HG03520 (cell line): Measurements from ENCODE around the gene SULT1C4.
"Not testable (repeated sequence)": the region's sequence is repeated elsewhere in the genome, so short reads cannot be mapped to it uniquely, and the experiment has no call there.

Source experiments
- ATAC-seq: cut with Tn5 transposase; IDR thresholded peaks from one replicate; pipeline ENCODE4 v1.9.1; 2021; ENCODE audit warnings: mild to moderate bottlenecking, moderate library complexity; ENCODE audit not compliant: unreplicated experiment

SULT1C4 gene

GRCh38 chr2:108412995-108413710 is 35.4 kb downstream of the SULT1C4 start:
- ATAC-seq, result no peak

DNA sequence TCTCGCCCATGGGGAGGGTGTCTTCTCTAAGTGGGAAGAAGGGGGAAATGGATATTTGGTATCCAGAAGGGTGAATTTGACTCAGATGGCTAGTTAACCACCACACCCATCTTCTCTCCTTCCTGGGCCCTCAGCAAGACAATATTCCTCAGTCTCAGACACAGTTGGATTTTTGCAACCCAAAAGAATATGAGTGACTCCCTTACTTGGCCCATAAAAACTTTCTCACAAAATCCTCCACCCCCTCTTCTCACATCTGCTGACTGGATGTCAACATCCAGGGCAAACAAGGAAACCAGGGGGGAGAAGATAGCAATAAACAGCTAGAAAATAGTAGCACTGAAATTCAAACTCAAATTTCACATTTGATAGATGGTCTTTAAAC is 35.9 kb downstream of the SULT1C4 start:
- ATAC-seq, result no peak

DNA sequence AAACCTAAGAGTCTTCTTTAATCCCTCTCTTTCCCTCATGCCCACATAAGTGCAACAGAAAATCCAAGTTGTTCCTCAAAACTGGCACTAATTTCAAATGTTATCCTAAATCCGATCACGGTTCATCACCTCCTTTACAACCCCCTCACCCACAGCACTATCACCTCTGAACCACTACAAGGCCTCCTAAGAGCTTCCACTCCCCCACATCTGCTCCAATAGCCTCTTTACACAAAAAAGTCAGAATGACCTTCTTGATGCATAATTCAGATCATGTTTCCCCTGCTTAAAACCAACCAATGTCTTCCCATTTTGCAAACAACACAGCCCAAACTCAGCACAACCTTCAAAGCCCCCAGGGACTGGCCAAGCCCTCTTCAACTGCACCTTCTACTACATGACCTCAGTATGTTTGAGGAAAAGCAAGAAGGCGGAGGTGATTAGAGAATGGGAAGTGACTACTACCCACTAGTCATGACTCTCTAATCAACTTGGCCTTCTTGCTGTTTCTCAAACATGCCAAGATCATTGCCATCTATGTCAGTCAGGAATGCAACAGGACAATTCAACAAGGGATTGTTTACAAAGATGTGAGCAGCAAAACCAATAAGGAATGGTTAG is 36.6 kb downstream of the SULT1C4 start:
- ATAC-seq, result no peak

DNA sequence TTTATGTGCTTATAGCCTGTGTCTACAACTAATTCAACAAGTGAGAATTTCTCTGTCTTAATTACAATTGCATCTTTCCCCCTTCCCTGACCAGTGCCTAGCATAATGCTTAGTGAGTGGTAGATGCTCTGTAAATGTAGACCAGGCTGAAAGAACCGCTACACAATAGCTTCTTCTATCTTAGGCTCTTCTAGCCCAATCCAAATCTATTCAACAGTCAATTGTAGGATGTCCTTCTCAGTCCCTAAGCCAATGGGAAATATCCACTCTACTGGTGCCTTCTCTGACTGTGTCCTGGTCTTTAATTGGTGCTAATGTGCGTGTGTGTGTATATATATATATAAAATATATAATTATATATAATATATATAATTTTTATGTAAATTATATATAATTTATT is 37.2 kb downstream of the SULT1C4 start:
- ATAC-seq, result no peak

GRCh38 chr2:108417254-108417653 is 39.5 kb downstream of the SULT1C4 start:
- ATAC-seq, result no peak

GRCh38 chr2:108418416-108418815 is 40.7 kb downstream of the SULT1C4 start:
- ATAC-seq, result no peak

DNA sequence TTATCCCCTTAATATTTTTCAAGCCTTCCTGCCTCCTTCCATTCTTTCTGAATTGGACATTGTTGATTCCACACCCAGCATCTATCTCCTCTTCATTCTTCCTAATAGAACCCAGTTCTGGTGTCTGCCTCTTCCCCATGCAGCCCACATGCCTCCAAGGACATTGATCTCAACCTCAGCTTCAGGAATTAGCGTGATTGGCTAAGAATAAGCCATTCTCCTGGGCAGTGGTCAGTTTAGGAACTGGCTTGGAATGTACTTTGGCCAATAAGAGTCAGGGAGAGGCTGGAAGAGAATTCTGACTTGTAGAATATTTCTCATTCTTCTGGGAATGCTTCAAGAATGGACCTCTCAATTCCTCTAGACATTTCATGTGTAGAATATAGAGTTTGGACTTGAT is 45.3 kb downstream of the SULT1C4 start:
- no peak for ATAC-seq

DNA sequence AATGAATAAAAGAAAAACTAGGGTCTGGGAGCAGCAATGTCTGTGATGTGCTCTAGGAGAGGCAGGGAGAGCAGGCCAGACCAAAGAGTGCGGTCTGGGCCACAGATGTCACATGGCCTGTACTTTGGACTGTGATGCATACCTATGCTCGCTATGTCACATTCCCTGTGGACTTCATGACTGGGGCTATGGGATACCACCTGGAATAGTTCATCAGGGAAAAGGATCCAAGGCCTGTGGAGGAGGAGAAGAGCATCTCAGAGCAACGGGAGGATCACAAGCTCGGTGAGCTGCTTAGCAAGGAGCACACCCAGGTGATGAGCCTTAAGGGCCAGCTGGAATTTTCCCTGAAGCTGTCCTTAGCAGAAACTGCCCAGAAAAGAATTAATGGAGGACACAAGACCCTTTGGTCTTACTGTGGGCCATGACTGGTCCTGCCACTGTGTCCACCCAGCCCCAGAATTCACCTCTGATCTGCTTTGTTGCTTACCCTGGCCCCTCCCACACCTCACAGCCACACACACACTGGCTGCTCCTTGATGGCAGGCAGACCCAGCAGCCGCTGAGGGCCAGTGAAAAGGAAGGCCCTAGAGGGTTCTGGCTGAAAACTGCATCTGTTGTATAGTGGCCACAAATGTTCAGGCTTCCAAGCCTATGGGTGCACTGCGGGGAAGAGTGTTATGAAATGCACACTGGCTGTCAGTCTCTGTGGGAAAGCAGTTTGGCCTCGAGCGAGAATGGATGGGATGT is 45.9 kb downstream of the SULT1C4 start:
- ATAC-seq, result no peak

DNA sequence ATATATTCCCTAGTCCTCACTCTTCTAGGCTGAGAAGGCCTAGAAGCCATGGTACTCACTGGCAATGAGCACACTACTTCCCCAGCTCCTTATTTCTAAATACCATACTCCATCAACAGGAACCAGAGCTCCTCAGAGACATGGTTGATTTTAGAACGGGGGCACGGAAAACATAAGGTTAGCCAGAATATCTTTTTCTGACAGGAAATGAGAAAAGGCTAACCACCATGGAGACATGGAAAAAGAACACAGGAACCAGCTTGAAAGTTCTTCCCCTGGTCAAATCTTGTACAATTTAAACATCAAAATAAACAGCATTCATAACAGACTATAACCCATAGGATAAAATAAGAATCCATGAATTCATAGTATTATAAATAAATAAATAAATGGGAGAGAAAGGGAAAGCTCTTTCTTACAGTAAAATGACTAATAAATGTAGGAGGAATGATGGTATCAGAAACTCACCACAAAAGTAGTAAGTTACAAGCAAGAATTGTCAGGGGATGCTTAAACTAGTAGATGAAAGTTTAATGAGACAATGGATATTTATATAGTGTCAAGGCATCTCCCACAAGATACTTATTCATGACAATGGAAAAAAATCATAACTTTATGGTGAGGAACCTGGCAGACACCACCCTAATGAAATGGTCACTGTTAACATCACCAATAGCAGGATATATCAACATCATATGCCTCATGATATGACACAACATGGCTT is 50.7 kb downstream of the SULT1C4 start:
- no peak for ATAC-seq

DNA sequence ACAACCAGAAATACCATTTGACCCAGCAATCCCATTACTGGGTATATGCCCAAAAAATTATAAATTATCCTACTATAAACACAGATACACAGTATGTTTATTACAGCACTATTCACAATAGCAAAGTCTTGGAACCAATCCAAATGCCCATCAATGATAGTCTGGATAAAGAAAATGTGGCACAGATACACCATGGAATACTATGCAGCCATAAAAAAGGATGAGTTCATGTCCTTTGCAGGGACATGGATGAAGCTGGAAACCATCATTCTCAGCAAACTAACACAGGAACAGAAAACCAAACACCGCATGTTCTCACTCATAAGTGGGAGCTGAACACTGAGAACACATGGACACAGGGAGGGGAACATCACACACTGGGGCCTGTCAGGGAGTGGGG is 57.8 kb downstream of the SULT1C4 start:
- ATAC-seq, result not testable (repeated sequence)

GRCh38 chr2:108436976-108437375 is 59.2 kb downstream of the SULT1C4 start:
- no peak for ATAC-seq
